Right forelimb (tissue), 1 donor: ENCODE measurements around the gene GGCX.

Source experiments
- DNase-seq: peaks from one replicate; pipeline ENCODE4 v3.0.0-alpha.2; 2018

Gene GGCX

GRCh38 chr2:85505551-85506238 is 55.6 kb downstream of the GGCX start:
- no peak for DNase-seq

- peak; percentile 47 for DNase-seq
These were observed 56.5 kb downstream of the GGCX start for GRCh38 chr2:85504778-85505261.

- DNase-seq: no peak
These were observed 57.2 kb downstream of the GGCX start for GRCh38 chr2:85503851-85504777.

- DNase-seq: no peak
These were observed 58.0 kb downstream of the GGCX start for GRCh38 chr2:85503168-85503850.

GRCh38 chr2:85502720-85503119 is 58.6 kb downstream of the GGCX start:
- DNase-seq: no peak

- DNase-seq: no peak
These were observed 60.0 kb downstream of the GGCX start for GRCh38 chr2:85501248-85501647.

GRCh38 chr2:85497944-85498630 is 63.2 kb downstream of the GGCX start:
- no peak for DNase-seq

GRCh38 chr2:85496436-85496835 is 64.9 kb downstream of the GGCX start:
- no peak for DNase-seq
